Measurements from ENCODE around the gene DSTYK.

GRCh38 chr1:205236951-205237475 lies 25.5 kb upstream of the DSTYK start:
- no peak for TF ChIP-seq EZH2phosphoT487 (IDR thresholded peaks at IDR 0.05; ENCODE audit: borderline replicate concordance, low read depth)
- no peak for TF ChIP-seq EP300 (IDR thresholded peaks at IDR 0.05; ENCODE audit: borderline replicate concordance in 1 of 2, low read depth in 1 of 2, low read length in 1 of 2)
- TF ChIP-seq RAD21 (IDR thresholded peaks at IDR 0.05; ENCODE audit: low read length): no peak
- TF ChIP-seq CHD2 (IDR thresholded peaks at IDR 0.05; ENCODE audit: low read length, partially characterized antibody): no peak
- no peak for TF ChIP-seq FOXJ3 (CRISPR knock-in tag; IDR thresholded peaks at IDR 0.05)
- no peak for TF ChIP-seq CTCF (IDR thresholded peaks at IDR 0.05)
- no peak for TF ChIP-seq JUND (IDR thresholded peaks at IDR 0.05)

All from SK-N-SH (cell line).